OCI-LY7 (cell line): ENCODE results near the gene DAP3. TPM values are rescaled to one million over a fixed set of nuclear protein-coding genes. Genes with fewer than 3 reads are reported as not detected.

Source experiments
- BruUV-seq: library from RNA; stranded (reverse); fragments of 400-500 nt; replicated peaks from 2 replicates; lab custom pipeline; 2021; lab: Mats Ljungman, UMichigan
- CTCF ChIA-PET: fragments of 300-600 bp; sonication (Branson Sonifier 250); formaldehyde crosslinking; loops from one replicate; lab custom pipeline; 2022; ENCODE audit warnings: antibody characterized with exemption; ENCODE audit not compliant: unreplicated experiment; lab: Charles Lee
- POLR2A ChIA-PET: fragments of 300-600 bp; sonication (Branson Sonifier 250); formaldehyde crosslinking; loops from one replicate; lab custom pipeline; 2022; ENCODE audit warnings: antibody characterized with exemption; lab: Charles Lee
- DNase-seq: peaks from one replicate; pipeline ENCODE4 v3.0.0-alpha.2; 2015; ENCODE audit warnings: low spot score
- H2AFZ ChIP-seq: fragments of 200-600 bp; sonication (generic), shearing (Covaris generic); 2 replicates; pipeline ENCODE4 v1.6.1; 2014; ENCODE audit warnings: mild to moderate bottlenecking, antibody characterized with exemption, low read length, moderate library complexity
- H3K27ac ChIP-seq: fragments of 200-600 bp; sonication (generic); 2 replicates; pipeline ENCODE4 v1.5.1; 2014; ENCODE audit warnings: mixed run types, low read depth, mild to moderate bottlenecking, moderate library complexity, low read length, inconsistent platforms; ENCODE audit not compliant: poor library complexity, severe bottlenecking
- H3K36me3 ChIP-seq: fragments of 200-600 bp; sonication (generic); 2 replicates; pipeline ENCODE4 v1.6.1; 2014; ENCODE audit warnings: mild to moderate bottlenecking, antibody characterized with exemption, low read length, moderate library complexity, mixed read lengths; ENCODE audit not compliant: insufficient read depth
- H3K4me1 ChIP-seq: fragments of 200-600 bp; sonication (generic); 2 replicates; pipeline ENCODE4 v1.5.1; 2014; ENCODE audit warnings: mild to moderate bottlenecking, low read length; ENCODE audit not compliant: insufficient read depth, poor library complexity, severe bottlenecking
- H3K4me2 ChIP-seq: fragments of 200-600 bp; sonication (generic); 2 replicates; pipeline ENCODE4 v1.6.1; 2014; ENCODE audit warnings: mild to moderate bottlenecking, low read length
- H3K4me3 ChIP-seq: fragments of 200-600 bp; sonication (generic); 2 replicates; pipeline ENCODE4 v1.5.1; 2014; ENCODE audit warnings: mild to moderate bottlenecking, low read depth, low read length; ENCODE audit not compliant: poor library complexity, severe bottlenecking
- H3K79me2 ChIP-seq: fragments of 200-600 bp; sonication (generic); 2 replicates; pipeline ENCODE4 v1.6.1; 2016; ENCODE audit warnings: low read depth, mild to moderate bottlenecking, low read length, moderate library complexity, mixed read lengths; ENCODE audit not compliant: insufficient read depth
- H3K9me2 ChIP-seq: fragments of 200-600 bp; sonication (generic); 2 replicates; pipeline ENCODE4 v1.6.1; 2016; ENCODE audit warnings: mild to moderate bottlenecking, low read length, mixed read lengths; ENCODE audit not compliant: insufficient read depth
- H3K9me3 ChIP-seq: fragments of 200-600 bp; sonication (generic); 2 replicates; pipeline ENCODE4 v1.6.1; 2014; ENCODE audit warnings: mild to moderate bottlenecking, mixed run types, low read length, mixed read lengths
- H4K20me1 ChIP-seq: fragments of 200-600 bp; sonication (generic); 2 replicates; pipeline ENCODE4 v1.6.1; 2014; ENCODE audit warnings: mild to moderate bottlenecking, antibody characterized with exemption, low read length, moderate library complexity, mixed read lengths; ENCODE audit not compliant: insufficient read depth
- EZH2phosphoT487 ChIP-seq: fragments of 200-600 bp; sonication (generic); IDR thresholded peaks from 2 replicates; pipeline ENCODE4 v1.6.1; 2018; ENCODE audit warnings: low read depth, borderline replicate concordance, mild to moderate bottlenecking, mixed run types, antibody characterized with exemption, low read length, moderate library complexity, mixed read lengths
- intact Hi-C: fragments of 100-400 bp; cut with micrococcal nuclease; formaldehyde crosslinking; loops from one replicate; pipeline ENCODE4 v1.10.0; 2022; ENCODE audit not compliant: unreplicated experiment
- total RNA-seq, 2 experiments: library from RNA; depleted of rRNA in 1 of 2; stranded (reverse); fragments of >200 nt in 1 of 2; shearing (Covaris generic) in 1 of 2; gene quantifications; 2 replicates each; pipeline ENCODE4 v1.2.3, GENCODE V29; 2014 to 2022
- TF ChIP-seq, protein P1 (sequence below): fragments of 200-600 bp; sonication (generic); conservative IDR thresholded peaks from 2 replicates; pipeline ENCODE4 v1.5.1; 2014; ENCODE audit warnings: mild to moderate bottlenecking, antibody characterized with exemption, low read length, moderate library complexity, mixed read lengths

DAP3 gene
- total RNA-seq, 2 experiments from 2014 or later = 110 to 178 TPM

DNA sequence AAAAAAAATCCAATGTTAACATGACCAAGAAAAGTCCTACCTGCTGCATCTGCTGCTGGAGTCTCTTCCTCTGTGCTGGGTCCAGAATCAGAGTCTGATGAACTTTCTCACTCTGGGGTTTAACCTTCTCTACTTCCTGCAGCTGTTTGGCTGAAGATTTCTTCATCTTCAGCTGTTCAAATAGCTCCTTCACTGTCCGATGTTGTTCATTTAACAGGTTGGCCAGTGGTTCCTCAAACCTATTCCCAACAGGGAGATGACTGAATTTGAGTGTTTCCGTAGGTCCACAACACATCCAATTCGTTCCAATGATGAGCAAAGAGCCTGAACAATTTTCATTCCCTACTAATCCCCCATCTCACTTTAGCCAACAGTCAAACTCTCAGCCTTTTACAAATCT lies 88.7 kb downstream of the DAP3 start:
- intact Hi-C loops = no loop called here
- H3K36me3 ChIP-seq = peaks cover 72% of the 10 kb centered on the region
- BruUV-seq = no TSS peak
- TF ChIP-seq, protein P1, sequence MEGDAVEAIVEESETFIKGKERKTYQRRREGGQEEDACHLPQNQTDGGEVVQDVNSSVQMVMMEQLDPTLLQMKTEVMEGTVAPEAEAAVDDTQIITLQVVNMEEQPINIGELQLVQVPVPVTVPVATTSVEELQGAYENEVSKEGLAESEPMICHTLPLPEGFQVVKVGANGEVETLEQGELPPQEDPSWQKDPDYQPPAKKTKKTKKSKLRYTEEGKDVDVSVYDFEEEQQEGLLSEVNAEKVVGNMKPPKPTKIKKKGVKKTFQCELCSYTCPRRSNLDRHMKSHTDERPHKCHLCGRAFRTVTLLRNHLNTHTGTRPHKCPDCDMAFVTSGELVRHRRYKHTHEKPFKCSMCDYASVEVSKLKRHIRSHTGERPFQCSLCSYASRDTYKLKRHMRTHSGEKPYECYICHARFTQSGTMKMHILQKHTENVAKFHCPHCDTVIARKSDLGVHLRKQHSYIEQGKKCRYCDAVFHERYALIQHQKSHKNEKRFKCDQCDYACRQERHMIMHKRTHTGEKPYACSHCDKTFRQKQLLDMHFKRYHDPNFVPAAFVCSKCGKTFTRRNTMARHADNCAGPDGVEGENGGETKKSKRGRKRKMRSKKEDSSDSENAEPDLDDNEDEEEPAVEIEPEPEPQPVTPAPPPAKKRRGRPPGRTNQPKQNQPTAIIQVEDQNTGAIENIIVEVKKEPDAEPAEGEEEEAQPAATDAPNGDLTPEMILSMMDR = no peak
- TF ChIP-seq EZH2phosphoT487 = no peak
- no peak overlapping the region for H2AFZ ChIP-seq
- DNase-seq = no peak
- H3K9me2 ChIP-seq = no peaks in the 10 kb centered on the region
- ChIA-PET POLR2A (no interaction called here), CTCF (no interaction called here)
- H3K9me3 ChIP-seq = no peaks in the 10 kb centered on the region
- H3K79me2 ChIP-seq = no peaks in the 10 kb centered on the region
- H4K20me1 ChIP-seq = no peaks in the 10 kb centered on the region
- H3K4me2 ChIP-seq = no peak overlapping the region
- H3K27ac ChIP-seq = no peak overlapping the region
- no peaks in the 10 kb centered on the region for H3K4me1 ChIP-seq
- H3K4me3 ChIP-seq = no peak overlapping the region

Other genes with a start within 250 kb of the DAP3 start
- 33.2 and 34.4 TPM in 2 replicates for gene ASH1L, start 126.3 kb upstream of the DAP3 start, total RNA-seq (2014; rRNA removed; shearing (Covaris generic))
- 49.6 and 54.8 TPM in 2 replicates for gene ASH1L, start 126.3 kb upstream of the DAP3 start, total RNA-seq (2022)
- 68.6 and 76.1 TPM in 2 replicates for gene MSTO1, start 78.9 kb upstream of the DAP3 start, total RNA-seq (2014; rRNA removed; shearing (Covaris generic))
- gene MSTO1, start 78.9 kb upstream of the DAP3 start, total RNA-seq (2022) = 82.9 and 83.3 TPM in 2 replicates
- 83.0 and 84.6 TPM in 2 replicates for gene YY1AP1, start 317 bp upstream of the DAP3 start, total RNA-seq (2014; rRNA removed; shearing (Covaris generic))
- gene YY1AP1, start 317 bp upstream of the DAP3 start, total RNA-seq (2022) = 76.0 and 83.8 TPM in 2 replicates
- gene GON4L, start 168.1 kb downstream of the DAP3 start, total RNA-seq (2014; rRNA removed; shearing (Covaris generic)) = 44.9 and 46.0 TPM in 2 replicates
- 78.0 and 80.0 TPM in 2 replicates for gene GON4L, start 168.1 kb downstream of the DAP3 start, total RNA-seq (2022)
- 41.6 and 41.8 TPM in 2 replicates for gene SYT11, start 170.5 kb downstream of the DAP3 start, total RNA-seq (2014; rRNA removed; shearing (Covaris generic))
- 56.8 and 60.8 TPM in 2 replicates for gene SYT11, start 170.5 kb downstream of the DAP3 start, total RNA-seq (2022)
- gene RIT1, start 222.3 kb downstream of the DAP3 start, total RNA-seq (2014; rRNA removed; shearing (Covaris generic)) = 15.9 and 17.2 TPM in 2 replicates
- gene RIT1, start 222.3 kb downstream of the DAP3 start, total RNA-seq (2022) = 20.8 and 21.0 TPM in 2 replicates
- gene KHDC4, start 245.3 kb downstream of the DAP3 start, total RNA-seq (2014; rRNA removed; shearing (Covaris generic)) = 84.6 and 88.9 TPM in 2 replicates
- 121 and 127 TPM in 2 replicates for gene KHDC4, start 245.3 kb downstream of the DAP3 start, total RNA-seq (2022)